Measurements from ENCODE around the gene COL1A1.

COL1A1 gene

GRCh38 chr17:50205963-50206505 is 4.6 kb upstream of the COL1A1 start:
- no peak overlapping the region for H3K9ac ChIP-seq (ENCODE audit: low read length)
- H3K9me3 ChIP-seq (ENCODE audit: control insufficient read depth, low read depth, low read length) = no peaks in the 10 kb centered on the region
- peaks cover 21% of the 10 kb centered on the region for H3K4me1 ChIP-seq (ENCODE audit: control insufficient read depth, low read depth, low read length)
- no peaks in the 10 kb centered on the region for H3K36me3 ChIP-seq (ENCODE audit: control insufficient read depth, low read depth, low read length)
- H3K27me3 ChIP-seq (ENCODE audit: control insufficient read depth, insufficient read depth, low read length) = peaks cover 24% of the 10 kb centered on the region
- H3K4me3 ChIP-seq (ENCODE audit: low read length) = no peak overlapping the region
- H3K27ac ChIP-seq (ENCODE audit: low read length) = no peak overlapping the region

- Histone ChIP-seq H3K27me3 (ENCODE audit: control insufficient read depth, insufficient read depth, low read length) (peaks cover 27% of the 10 kb centered on the region), H3K4me1 (ENCODE audit: control insufficient read depth, low read depth, low read length) (peaks cover 18% of the 10 kb centered on the region), H3K27ac (ENCODE audit: low read length) (no peak overlapping the region)
These were observed 3.9 kb upstream of the COL1A1 start for GRCh38 chr17:50205111-50205962.

GRCh38 chr17:50204431-50204830 is 3.0 kb upstream of the COL1A1 start:
- no peak overlapping the region for H3K9ac ChIP-seq (ENCODE audit: low read length)
- H3K27ac ChIP-seq (ENCODE audit: low read length) = no peak overlapping the region
- peaks cover 12% of the 10 kb centered on the region for H3K4me1 ChIP-seq (ENCODE audit: control insufficient read depth, low read depth, low read length)
- H3K27me3 ChIP-seq (ENCODE audit: control insufficient read depth, insufficient read depth, low read length) = peaks cover 27% of the 10 kb centered on the region
- H3K36me3 ChIP-seq (ENCODE audit: control insufficient read depth, low read depth, low read length) = no peaks in the 10 kb centered on the region
- no peaks in the 10 kb centered on the region for H3K9me3 ChIP-seq (ENCODE audit: control insufficient read depth, low read depth, low read length)
- H3K4me3 ChIP-seq (ENCODE audit: low read length) = no peak overlapping the region

More at GRCh38 chr17:50205111-50205962, 3.9 kb upstream of the COL1A1 start:
- no peaks in the 10 kb centered on the region for H3K36me3 ChIP-seq (ENCODE audit: control insufficient read depth, low read depth, low read length)
- H3K9ac ChIP-seq (ENCODE audit: low read length) = no peak overlapping the region
- no peaks in the 10 kb centered on the region for H3K9me3 ChIP-seq (ENCODE audit: control insufficient read depth, low read depth, low read length)
- H3K4me3 ChIP-seq (ENCODE audit: low read length) = no peak overlapping the region

GRCh38 chr17:50203604-50204345 is 2.3 kb upstream of the COL1A1 start:
- no peak overlapping the region for H3K4me3 ChIP-seq (ENCODE audit: low read length)
- H3K4me1 ChIP-seq (ENCODE audit: control insufficient read depth, low read depth, low read length) = peaks cover 12% of the 10 kb centered on the region
- H3K9ac ChIP-seq (ENCODE audit: low read length) = no peak overlapping the region
- peaks cover 32% of the 10 kb centered on the region for H3K27me3 ChIP-seq (ENCODE audit: control insufficient read depth, insufficient read depth, low read length)
- no peaks in the 10 kb centered on the region for H3K9me3 ChIP-seq (ENCODE audit: control insufficient read depth, low read depth, low read length)
- no peak overlapping the region for H3K27ac ChIP-seq (ENCODE audit: low read length)
- no peaks in the 10 kb centered on the region for H3K36me3 ChIP-seq (ENCODE audit: control insufficient read depth, low read depth, low read length)

- H3K9ac ChIP-seq (ENCODE audit: low read length) = no peak overlapping the region
- H3K27me3 ChIP-seq (ENCODE audit: control insufficient read depth, insufficient read depth, low read length) = peaks cover 32% of the 10 kb centered on the region
- H3K9me3 ChIP-seq (ENCODE audit: control insufficient read depth, low read depth, low read length) = no peaks in the 10 kb centered on the region
- H3K4me1 ChIP-seq (ENCODE audit: control insufficient read depth, low read depth, low read length) = peaks cover 10% of the 10 kb centered on the region
- H3K27ac ChIP-seq (ENCODE audit: low read length) = no peak overlapping the region
- no peak overlapping the region for H3K4me3 ChIP-seq (ENCODE audit: low read length)
- H3K36me3 ChIP-seq (ENCODE audit: control insufficient read depth, low read depth, low read length) = no peaks in the 10 kb centered on the region
These were observed 1.7 kb upstream of the COL1A1 start for GRCh38 chr17:50203086-50203485.

GRCh38 chr17:50200457-50201275 is 765 bp downstream of the COL1A1 start:
- Histone ChIP-seq H3K9ac (ENCODE audit: low read length) (peak overlapping the region; percentile 11), H3K4me3 (ENCODE audit: low read length) (peak overlapping the region; percentile 67), H3K36me3 (ENCODE audit: control insufficient read depth, low read depth, low read length) (peaks cover 5% of the 10 kb centered on the region), H3K9me3 (ENCODE audit: control insufficient read depth, low read depth, low read length) (no peaks in the 10 kb centered on the region), H3K4me1 (ENCODE audit: control insufficient read depth, low read depth, low read length) (no peaks in the 10 kb centered on the region), H3K27ac (ENCODE audit: low read length) (no peak overlapping the region), H3K27me3 (ENCODE audit: control insufficient read depth, insufficient read depth, low read length) (peaks cover 32% of the 10 kb centered on the region)

GRCh38 chr17:50199803-50200456 is 1.5 kb downstream of the COL1A1 start:
- H3K9ac ChIP-seq (ENCODE audit: low read length) = peak overlapping the region; percentile 20
- peaks cover 5% of the 10 kb centered on the region for H3K36me3 ChIP-seq (ENCODE audit: control insufficient read depth, low read depth, low read length)
- H3K4me3 ChIP-seq (ENCODE audit: low read length) = peak overlapping the region; percentile 67
- no peaks in the 10 kb centered on the region for H3K4me1 ChIP-seq (ENCODE audit: control insufficient read depth, low read depth, low read length)
- peaks cover 32% of the 10 kb centered on the region for H3K27me3 ChIP-seq (ENCODE audit: control insufficient read depth, insufficient read depth, low read length)
- no peaks in the 10 kb centered on the region for H3K9me3 ChIP-seq (ENCODE audit: control insufficient read depth, low read depth, low read length)
- no peak overlapping the region for H3K27ac ChIP-seq (ENCODE audit: low read length)

GRCh38 chr17:50199211-50199802 is 2.1 kb downstream of the COL1A1 start:
- H3K9me3 ChIP-seq (ENCODE audit: control insufficient read depth, low read depth, low read length) = no peaks in the 10 kb centered on the region
- peaks cover 32% of the 10 kb centered on the region for H3K27me3 ChIP-seq (ENCODE audit: control insufficient read depth, insufficient read depth, low read length)
- no peaks in the 10 kb centered on the region for H3K4me1 ChIP-seq (ENCODE audit: control insufficient read depth, low read depth, low read length)
- H3K36me3 ChIP-seq (ENCODE audit: control insufficient read depth, low read depth, low read length) = peaks cover 5% of the 10 kb centered on the region
- H3K9ac ChIP-seq (ENCODE audit: low read length) = no peak overlapping the region
- H3K27ac ChIP-seq (ENCODE audit: low read length) = no peak overlapping the region
- peak overlapping the region; percentile 67 for H3K4me3 ChIP-seq (ENCODE audit: low read length)

- no peaks in the 10 kb centered on the region for H3K9me3 ChIP-seq (ENCODE audit: control insufficient read depth, low read depth, low read length)
- H3K4me1 ChIP-seq (ENCODE audit: control insufficient read depth, low read depth, low read length) = no peaks in the 10 kb centered on the region
- H3K36me3 ChIP-seq (ENCODE audit: control insufficient read depth, low read depth, low read length) = peaks cover 5% of the 10 kb centered on the region
- no peak overlapping the region for H3K27ac ChIP-seq (ENCODE audit: low read length)
- peaks cover 30% of the 10 kb centered on the region for H3K27me3 ChIP-seq (ENCODE audit: control insufficient read depth, insufficient read depth, low read length)
- H3K9ac ChIP-seq (ENCODE audit: low read length) = no peak overlapping the region
- H3K4me3 ChIP-seq (ENCODE audit: low read length) = no peak overlapping the region
These were observed 3.3 kb downstream of the COL1A1 start for GRCh38 chr17:50198026-50198669.

GRCh38 chr17:50196826-50197225 is 4.6 kb downstream of the COL1A1 start:
- Histone ChIP-seq H3K4me3 (ENCODE audit: low read length) (no peak overlapping the region), H3K9me3 (ENCODE audit: control insufficient read depth, low read depth, low read length) (no peaks in the 10 kb centered on the region), H3K27me3 (ENCODE audit: control insufficient read depth, insufficient read depth, low read length) (peaks cover 17% of the 10 kb centered on the region), H3K27ac (ENCODE audit: low read length) (no peak overlapping the region), H3K4me1 (ENCODE audit: control insufficient read depth, low read depth, low read length) (no peaks in the 10 kb centered on the region), H3K36me3 (ENCODE audit: control insufficient read depth, low read depth, low read length) (peaks cover 5% of the 10 kb centered on the region), H3K9ac (ENCODE audit: low read length) (no peak overlapping the region)

Measured in iPS-18a (cell line).